Coronary artery (tissue), 2 donors: ENCODE measurements around the gene CEBPZOS.
"Not testable (repeated sequence)": the region's sequence is repeated elsewhere in the genome, so short reads cannot be mapped to it uniquely, and the experiment has no call there.

Experiments used
- DNase-seq: peaks from one replicate; pipeline ENCODE4 v3.0.0-alpha.2; 2017; ENCODE audit warnings: low spot score
- H3K27ac ChIP-seq, 2 donors: fragments of 200-600 bp; sonication (generic); one replicate each; pipeline ENCODE4 v1.5.1; 2016 to 2019
- H3K4me3 ChIP-seq: fragments of 200-600 bp; sonication (generic); 2 replicates; pipeline ENCODE4 v1.5.1; 2016; ENCODE audit warnings: mild to moderate bottlenecking, moderate library complexity
- TF ChIP-seq, protein P1 (sequence below): fragments of 200-600 bp; sonication (generic); IDR thresholded peaks from one replicate; pipeline ENCODE4 v1.5.1; 2019; ENCODE audit warnings: antibody characterized with exemption

Gene CEBPZOS

DNA sequence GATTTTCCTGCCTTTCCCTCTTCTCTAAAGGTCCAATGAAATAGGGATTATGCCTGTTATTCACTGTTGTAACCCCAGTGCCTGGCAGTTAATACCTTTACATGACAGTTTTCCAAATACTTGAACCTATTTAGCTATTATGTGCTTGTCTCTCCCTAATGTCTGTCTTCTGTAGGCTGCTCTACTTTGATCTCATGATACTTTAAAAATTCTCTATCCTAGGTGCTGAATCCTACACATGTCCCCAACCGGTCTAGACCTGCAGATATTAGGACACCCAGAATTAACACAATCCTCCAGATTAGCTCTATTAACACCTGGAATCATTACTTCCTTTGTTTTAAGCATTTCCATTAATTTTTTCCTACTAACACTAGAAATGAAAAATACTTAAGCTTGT lies 27.8 kb downstream of the CEBPZOS start:
- Histone ChIP-seq H3K27ac (no peak overlapping the region), H3K4me3 (no peak overlapping the region)
- TF ChIP-seq, protein P1, sequence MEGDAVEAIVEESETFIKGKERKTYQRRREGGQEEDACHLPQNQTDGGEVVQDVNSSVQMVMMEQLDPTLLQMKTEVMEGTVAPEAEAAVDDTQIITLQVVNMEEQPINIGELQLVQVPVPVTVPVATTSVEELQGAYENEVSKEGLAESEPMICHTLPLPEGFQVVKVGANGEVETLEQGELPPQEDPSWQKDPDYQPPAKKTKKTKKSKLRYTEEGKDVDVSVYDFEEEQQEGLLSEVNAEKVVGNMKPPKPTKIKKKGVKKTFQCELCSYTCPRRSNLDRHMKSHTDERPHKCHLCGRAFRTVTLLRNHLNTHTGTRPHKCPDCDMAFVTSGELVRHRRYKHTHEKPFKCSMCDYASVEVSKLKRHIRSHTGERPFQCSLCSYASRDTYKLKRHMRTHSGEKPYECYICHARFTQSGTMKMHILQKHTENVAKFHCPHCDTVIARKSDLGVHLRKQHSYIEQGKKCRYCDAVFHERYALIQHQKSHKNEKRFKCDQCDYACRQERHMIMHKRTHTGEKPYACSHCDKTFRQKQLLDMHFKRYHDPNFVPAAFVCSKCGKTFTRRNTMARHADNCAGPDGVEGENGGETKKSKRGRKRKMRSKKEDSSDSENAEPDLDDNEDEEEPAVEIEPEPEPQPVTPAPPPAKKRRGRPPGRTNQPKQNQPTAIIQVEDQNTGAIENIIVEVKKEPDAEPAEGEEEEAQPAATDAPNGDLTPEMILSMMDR: no peak
- no peak for DNase-seq

DNA sequence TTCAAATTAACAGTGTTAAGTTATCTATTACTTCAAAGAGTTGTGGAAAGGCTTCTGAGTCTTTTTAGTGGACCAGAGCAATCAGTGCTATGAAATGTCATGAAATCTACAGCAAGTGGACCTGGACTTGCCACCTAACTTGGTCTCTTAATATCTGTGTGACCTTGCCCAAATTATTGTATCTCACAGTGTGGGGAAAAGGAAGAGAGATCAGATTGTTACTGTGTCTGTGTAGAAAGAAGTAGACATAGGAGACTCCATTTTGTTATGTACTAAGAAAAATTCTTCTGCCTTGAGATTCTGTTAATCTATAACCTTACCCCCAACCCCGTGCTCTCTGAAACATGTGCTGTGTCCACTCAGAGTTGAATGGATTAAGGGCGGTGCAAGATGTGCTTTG lies 28.8 kb downstream of the CEBPZOS start:
- H3K4me3 ChIP-seq, DNase-seq, H3K27ac ChIP-seq: not testable (repeated sequence)

DNA sequence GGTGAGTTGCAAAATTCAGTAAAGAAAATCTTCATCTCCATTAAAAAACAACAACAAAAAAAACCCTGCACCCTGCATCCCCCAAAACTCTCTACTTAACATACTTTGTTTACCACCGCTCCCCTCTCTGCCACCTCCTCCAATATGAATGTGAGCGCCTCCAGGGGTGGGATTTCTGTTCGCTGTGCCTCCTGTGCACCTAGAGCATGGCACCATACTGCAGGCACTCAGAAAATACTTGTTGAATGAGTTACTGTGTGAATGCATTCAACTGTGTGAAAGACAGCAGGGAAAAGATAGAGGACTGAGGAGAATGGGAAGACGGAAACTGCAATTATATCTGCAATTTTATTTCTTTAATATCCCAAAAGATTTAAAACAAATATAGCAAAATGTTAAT lies 30.6 kb downstream of the CEBPZOS start:
- TF ChIP-seq, protein P1: no peak
- H3K4me3 ChIP-seq: no peak overlapping the region
- no peak overlapping the region for H3K27ac ChIP-seq
- DNase-seq: no peak

DNA sequence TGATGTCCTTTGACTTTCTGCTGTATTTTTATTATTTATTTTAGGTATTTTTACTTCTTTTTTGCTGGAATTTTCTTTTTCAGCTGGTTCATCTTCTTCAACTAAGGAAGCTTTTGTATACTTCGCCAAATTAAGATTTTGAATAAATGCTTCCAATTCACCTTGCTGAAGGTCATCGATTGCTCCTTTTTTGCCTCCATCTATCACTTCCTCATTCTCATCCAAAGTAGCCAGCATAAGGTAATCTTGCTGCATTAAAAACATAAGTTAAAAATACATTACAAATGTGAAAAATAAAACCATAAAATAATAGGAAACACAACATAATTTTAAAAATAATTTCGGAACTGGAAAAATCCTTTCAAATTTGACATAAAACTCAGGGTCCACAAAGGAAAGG lies 32.5 kb downstream of the CEBPZOS start:
- no peak overlapping the region for H3K27ac ChIP-seq

DNA sequence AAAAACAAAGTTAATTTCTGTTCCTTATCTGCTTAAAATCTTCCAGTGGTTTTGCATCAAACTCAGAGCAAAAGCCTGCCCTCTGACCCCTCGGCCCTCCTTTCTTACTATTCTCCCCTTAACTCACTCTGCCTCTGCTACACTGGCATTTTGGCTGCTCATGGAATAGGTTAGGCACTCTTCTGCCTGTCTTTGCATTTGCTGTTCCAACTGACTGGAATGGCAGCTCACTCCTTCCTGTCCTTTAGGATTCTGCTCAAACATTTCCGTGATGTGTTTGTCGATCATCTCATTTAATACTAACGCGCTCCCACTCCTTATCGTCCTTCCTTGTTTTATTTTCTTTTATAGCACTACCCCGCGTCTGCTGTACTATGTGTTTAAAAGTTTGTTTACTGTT lies 34.3 kb downstream of the CEBPZOS start:
- TF ChIP-seq, protein P1: no peak
- Histone ChIP-seq H3K27ac (peak overlapping the region in 1 of 2 donors; percentile 89), H3K4me3 (peak overlapping the region; percentile 80)
- DNase-seq: no peak

More for the DNA sequence above, 32.5 kb downstream of the CEBPZOS start:
- H3K4me3 ChIP-seq: no peak overlapping the region
- TF ChIP-seq, protein P1: no peak
- DNase-seq: no peak

DNA sequence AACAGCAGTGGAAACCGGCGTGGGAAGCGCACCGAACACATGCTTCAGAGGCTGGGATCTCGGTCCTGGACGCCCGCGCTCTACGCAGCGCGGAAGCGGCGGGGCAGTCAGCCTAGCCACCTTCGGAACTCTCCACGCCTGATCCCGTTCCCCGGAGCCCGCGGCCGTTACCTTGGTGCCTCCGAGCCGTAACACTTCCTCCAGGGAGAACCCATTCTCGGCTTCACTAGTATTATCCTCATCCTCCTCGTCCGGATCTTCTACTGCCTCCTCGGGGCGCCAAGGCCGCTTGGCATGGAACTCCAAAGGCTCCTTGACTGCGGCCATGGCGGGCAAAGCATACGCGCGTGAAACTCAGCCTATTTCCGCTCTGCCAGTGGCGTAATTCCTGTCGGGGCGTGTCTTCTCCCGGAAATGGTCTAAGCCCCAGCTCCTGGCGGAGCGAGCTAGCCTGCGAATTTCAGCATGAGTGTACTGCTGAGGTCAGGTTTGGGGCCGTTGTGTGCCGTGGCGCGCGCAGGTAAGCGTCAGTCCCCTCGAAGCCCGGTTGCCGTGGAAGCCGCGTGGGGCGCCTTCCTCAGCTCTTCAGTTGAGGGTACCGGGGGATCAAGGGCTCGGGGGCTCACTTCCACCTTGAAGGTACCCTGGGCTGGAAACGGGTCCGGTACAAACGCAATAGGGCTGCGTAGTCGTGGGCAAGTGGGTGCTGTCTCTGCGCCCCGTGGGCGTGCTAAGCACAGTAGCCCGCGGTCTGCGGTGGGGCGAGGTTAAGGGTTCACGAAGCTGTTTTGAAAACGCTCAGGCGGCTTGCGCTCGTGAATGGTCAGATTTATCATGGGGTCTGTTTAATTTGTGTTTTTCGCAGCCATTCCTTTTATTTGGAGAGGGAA lies 35.2 kb downstream of the CEBPZOS start, which contains the start of the genes CEBPZ and NDUFAF7:
CEBPZ (minus strand) TSS at position 356 of the 890 bp plus-strand sequence; CDS start at position 327, 29 bp downstream.
NDUFAF7 (plus strand) TSS at position 418 of the 890 bp plus-strand sequence; CDS start at position 466, 48 bp downstream.
- peak within 1 kb of the TSS; percentile 89 to 92 for H3K27ac ChIP-seq
- DNase-seq: peak; percentile 96
- TF ChIP-seq, protein P1: no peak
- H3K4me3 ChIP-seq: peak within 1 kb of the TSS; percentile 80

DNA sequence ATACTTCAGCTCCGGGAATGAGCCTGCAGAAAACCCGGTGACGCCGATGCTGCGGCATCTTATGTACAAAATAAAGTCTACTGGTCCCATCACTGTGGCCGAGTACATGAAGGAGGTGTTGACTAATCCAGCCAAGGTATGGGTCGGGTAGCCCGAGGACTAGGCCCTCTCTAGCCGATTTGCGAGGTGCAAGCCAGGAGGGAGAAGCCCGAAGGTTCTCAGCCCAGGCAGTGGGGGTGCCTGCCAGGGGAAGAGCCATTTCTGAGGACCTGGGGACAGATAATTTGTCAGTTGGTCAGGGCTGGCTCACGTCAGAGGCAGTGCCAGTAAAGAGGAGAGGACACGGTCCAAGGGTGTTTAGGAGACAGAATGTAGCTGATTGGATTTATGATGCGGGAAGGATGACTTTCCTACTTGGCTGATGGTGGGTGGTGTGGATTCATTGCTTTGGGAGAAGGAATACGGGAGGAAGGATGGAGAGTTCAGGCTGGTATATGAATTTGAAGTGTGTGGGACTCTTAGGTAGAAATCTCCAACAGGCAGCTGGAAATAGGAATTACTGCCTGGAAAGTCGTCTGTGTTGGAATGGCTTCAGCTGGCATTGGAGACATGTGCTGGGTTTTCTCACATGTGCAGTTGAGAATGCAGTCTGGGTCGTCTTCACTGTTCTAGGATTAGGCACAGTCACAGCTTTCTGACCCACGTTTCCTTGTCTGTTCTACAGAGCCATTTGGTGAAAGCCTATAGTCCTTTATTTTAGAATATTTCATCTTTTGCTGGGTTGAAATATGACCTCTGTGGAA lies 36.0 kb downstream of the CEBPZOS start:
- Histone ChIP-seq H3K4me3 (peak overlapping the region; percentile 80), H3K27ac (peak overlapping the region; percentile 89 to 92)
- TF ChIP-seq, protein P1: no peak
- DNase-seq: no peak
